Measurements from ENCODE around the gene SEMA3B. TPM values are rescaled to one million over a fixed set of nuclear protein-coding genes. Genes with fewer than 3 reads are reported as not detected.

The SEMA3B gene
- total and polyA plus RNA-seq, 2 of the 4 experiments (the other 2 are of a cell fraction) = 4.3 to 29.3 TPM

Small RNAs within 50 kb of the gene (microRNA-seq; reads per million reads assigned to microRNA genes)
- 0 reads per million in 2 experiments for gene MIR5787 (ENCODE audit: insufficient read depth in 1 of 2, insufficient read length in 1 of 2, unreplicated experiment in 1 of 2)

Small RNAs within 50 kb of the gene (small RNA-seq; reads per million reads assigned to genes)
- 0 reads per million in 5 experiments for gene MIR5787

Other genes starting within 250 kb of the SEMA3B start
- gene RBM5, start 180.2 kb upstream of the SEMA3B start, total RNA-seq (2012; rRNA removed) = 121 and 122 TPM in 2 replicates
- gene RBM5, start 180.2 kb upstream of the SEMA3B start, polyA plus RNA-seq (2012; rRNA removed) = 143 and 155 TPM in 2 replicates
- gene SEMA3F, start 113.8 kb upstream of the SEMA3B start, total RNA-seq (2012; rRNA removed) = 7.3 and 9.2 TPM in 2 replicates
- 23.3 and 26.7 TPM in 2 replicates for gene SEMA3F, start 113.8 kb upstream of the SEMA3B start, polyA plus RNA-seq (2012; rRNA removed)
- gene GNAT1, start 77.5 kb upstream of the SEMA3B start, total RNA-seq (2012; rRNA removed) = not detected in 2 replicates
- gene GNAT1, start 77.5 kb upstream of the SEMA3B start, polyA plus RNA-seq (2012; rRNA removed) = 0.04 TPM in 1 of 2 replicates, not detected in the other
- gene SLC38A3, start 63.9 kb upstream of the SEMA3B start, total RNA-seq (2012; rRNA removed) = 0.36 TPM in 1 of 2 replicates, not detected in the other
- gene SLC38A3, start 63.9 kb upstream of the SEMA3B start, polyA plus RNA-seq (2012; rRNA removed) = 0.12 and 0.36 TPM in 2 replicates
- 816 and 867 TPM in 2 replicates for gene GNAI2, start 32.9 kb upstream of the SEMA3B start, total RNA-seq (2012; rRNA removed)
- gene GNAI2, start 32.9 kb upstream of the SEMA3B start, polyA plus RNA-seq (2012; rRNA removed) = 1,079 and 1,150 TPM in 2 replicates
- under 0.01 TPM in 2 replicates for gene LSMEM2, start 9.9 kb downstream of the SEMA3B start, total RNA-seq (2012; rRNA removed)
- gene LSMEM2, start 9.9 kb downstream of the SEMA3B start, polyA plus RNA-seq (2012; rRNA removed) = not detected in 2 replicates
- gene IFRD2, start 23.3 kb downstream of the SEMA3B start, total RNA-seq (2012; rRNA removed) = 48.6 and 52.7 TPM in 2 replicates
- gene IFRD2, start 23.3 kb downstream of the SEMA3B start, polyA plus RNA-seq (2012; rRNA removed) = 79.1 and 85.2 TPM in 2 replicates
- 2.2 and 2.7 TPM in 2 replicates for gene HYAL3, start 30.3 kb downstream of the SEMA3B start, total RNA-seq (2012; rRNA removed)
- gene HYAL3, start 30.3 kb downstream of the SEMA3B start, polyA plus RNA-seq (2012; rRNA removed) = 5.7 and 7.6 TPM in 2 replicates
- gene NAA80, start 30.3 kb downstream of the SEMA3B start, total RNA-seq (2012; rRNA removed) = 3.1 and 5.0 TPM in 2 replicates
- 14.2 and 14.4 TPM in 2 replicates for gene NAA80, start 30.3 kb downstream of the SEMA3B start, polyA plus RNA-seq (2012; rRNA removed)
- gene HYAL1, start 34.4 kb downstream of the SEMA3B start, total RNA-seq (2012; rRNA removed) = under 0.01 and 0.36 TPM in 2 replicates
- 0.29 and 0.32 TPM in 2 replicates for gene HYAL1, start 34.4 kb downstream of the SEMA3B start, polyA plus RNA-seq (2012; rRNA removed)
- 53.6 and 56.8 TPM in 2 replicates for gene HYAL2, start 53.6 kb downstream of the SEMA3B start, total RNA-seq (2012; rRNA removed)
- 104 and 114 TPM in 2 replicates for gene HYAL2, start 53.6 kb downstream of the SEMA3B start, polyA plus RNA-seq (2012; rRNA removed)
- gene TUSC2, start 59.1 kb downstream of the SEMA3B start, total RNA-seq (2012; rRNA removed) = 13.4 and 14.2 TPM in 2 replicates
- gene TUSC2, start 59.1 kb downstream of the SEMA3B start, polyA plus RNA-seq (2012; rRNA removed) = 24.0 and 24.8 TPM in 2 replicates
- 17.4 and 18.3 TPM in 2 replicates for gene RASSF1, start 71.7 kb downstream of the SEMA3B start, total RNA-seq (2012; rRNA removed)
- 53.4 and 55.6 TPM in 2 replicates for gene RASSF1, start 71.7 kb downstream of the SEMA3B start, polyA plus RNA-seq (2012; rRNA removed)
- 0.83 and 1.1 TPM in 2 replicates for gene ZMYND10, start 76.6 kb downstream of the SEMA3B start, total RNA-seq (2012; rRNA removed)
- 1.1 and 1.4 TPM in 2 replicates for gene ZMYND10, start 76.6 kb downstream of the SEMA3B start, polyA plus RNA-seq (2012; rRNA removed)
- 27.5 and 38.7 TPM in 2 replicates for gene NPRL2, start 81.6 kb downstream of the SEMA3B start, total RNA-seq (2012; rRNA removed)
- 38.3 and 38.5 TPM in 2 replicates for gene NPRL2, start 81.6 kb downstream of the SEMA3B start, polyA plus RNA-seq (2012; rRNA removed)
- 26.1 and 29.2 TPM in 2 replicates for gene CYB561D2, start 81.7 kb downstream of the SEMA3B start, total RNA-seq (2012; rRNA removed)
- gene CYB561D2, start 81.7 kb downstream of the SEMA3B start, polyA plus RNA-seq (2012; rRNA removed) = 31.7 and 41.5 TPM in 2 replicates
- gene TMEM115, start 90.4 kb downstream of the SEMA3B start, total RNA-seq (2012; rRNA removed) = 35.3 and 35.6 TPM in 2 replicates
- gene TMEM115, start 90.4 kb downstream of the SEMA3B start, polyA plus RNA-seq (2012; rRNA removed) = 47.3 and 54.3 TPM in 2 replicates
- not detected in 2 replicates for gene CACNA2D2, start 234.5 kb downstream of the SEMA3B start, total RNA-seq (2012; rRNA removed)
- 0.11 and 0.15 TPM in 2 replicates for gene CACNA2D2, start 234.5 kb downstream of the SEMA3B start, polyA plus RNA-seq (2012; rRNA removed)